Dermis microvascular lymphatic vessel endothelial cell (primary cell): ENCODE results near the gene NAPG. TPM values are rescaled to one million over a fixed set of nuclear protein-coding genes. Genes with fewer than 3 reads are reported as not detected.
"Not testable (repeated sequence)": the region's sequence is repeated elsewhere in the genome, so short reads cannot be mapped to it uniquely, and the experiment has no call there.

Experiments used
- DNase-seq, 2 donors: peaks; one replicate each; pipeline versions ENCODE4 v3.0.0 to v3.0.0-alpha.2; 2010; ENCODE audit warnings: low read depth in 2 of 2
- total RNA-seq: library from RNA; depleted of rRNA; stranded (reverse); fragments of >200 nt; gene quantifications from 2 replicates; pipeline ENCODE4 v1.2.1, GENCODE V29; 2014

The NAPG gene
- total RNA-seq, 1 donor from 2014 or later: 28.4 TPM

GRCh38 chr18:10546557-10547300, 20.9 kb downstream of the NAPG start:
- DNase-seq: peak in 1 of 2 donors; percentile 58

GRCh38 chr18:10552226-10552625, 26.4 kb downstream of the NAPG start:
- no peak for DNase-seq

GRCh38 chr18:10556251-10556650, 30.4 kb downstream of the NAPG start:
- DNase-seq: not testable (repeated sequence)

- DNase-seq: no peak
Observed at GRCh38 chr18:10557085-10557677, 31.4 kb downstream of the NAPG start.

- no peak for DNase-seq
Observed at GRCh38 chr18:10558243-10558966, 32.6 kb downstream of the NAPG start.

- DNase-seq: no peak
Observed at GRCh38 chr18:10558967-10559298, 33.1 kb downstream of the NAPG start.

- no peak for DNase-seq
Observed at GRCh38 chr18:10559553-10560451, 34.0 kb downstream of the NAPG start.

GRCh38 chr18:10560452-10561045, 34.7 kb downstream of the NAPG start:
- peak; percentile 45 to 78 for DNase-seq

GRCh38 chr18:10562773-10563160, 36.9 kb downstream of the NAPG start:
- no peak for DNase-seq

GRCh38 chr18:10563886-10564285, 38.1 kb downstream of the NAPG start:
- no peak for DNase-seq

- DNase-seq: no peak
Observed at GRCh38 chr18:10564975-10565773, 39.3 kb downstream of the NAPG start.

GRCh38 chr18:10565835-10566234, 40.0 kb downstream of the NAPG start:
- no peak for DNase-seq

- no peak for DNase-seq
Observed at GRCh38 chr18:10566390-10566789, 40.6 kb downstream of the NAPG start.

GRCh38 chr18:10569941-10570340, 44.1 kb downstream of the NAPG start:
- not testable (repeated sequence) for DNase-seq

GRCh38 chr18:10570622-10571021, 44.8 kb downstream of the NAPG start:
- no peak for DNase-seq

- DNase-seq: no peak
Observed at GRCh38 chr18:10571537-10571936, 45.7 kb downstream of the NAPG start.

- not testable (repeated sequence) for DNase-seq
Observed at GRCh38 chr18:10573261-10573660, 47.4 kb downstream of the NAPG start.

GRCh38 chr18:10574412-10574811, 48.6 kb downstream of the NAPG start:
- DNase-seq: not testable (repeated sequence)

- DNase-seq: not testable (repeated sequence)
Observed at GRCh38 chr18:10577842-10578572, 52.2 kb downstream of the NAPG start.

- DNase-seq: not testable (repeated sequence)
Observed at GRCh38 chr18:10578573-10578899, 52.7 kb downstream of the NAPG start.
